Thyroid gland (tissue), 4 donors: ENCODE measurements around the gene DENND1C. TPM values are rescaled to one million over a fixed set of nuclear protein-coding genes. Genes with fewer than 3 reads are reported as not detected.

Experiments used
- DNase-seq, 2 donors: peaks; one replicate each; pipeline ENCODE4 v3.0.0-alpha.2; 2019
- H3K27ac ChIP-seq, 3 donors: fragments of 200-600 bp; sonication (generic); 1 replicate in 2 of 3; 2 replicates in 1 of 3; pipeline ENCODE4 v1.5.1; 2016 to 2019; ENCODE audit warnings: mild to moderate bottlenecking in 1 of 3, moderate library complexity in 1 of 3
- H3K27me3 ChIP-seq: fragments of 200-600 bp; sonication (generic); one replicate; pipeline ENCODE4 v1.5.1; 2019
- H3K36me3 ChIP-seq, 2 donors: fragments of 200-600 bp; sonication (generic); one replicate each; pipeline ENCODE4 v1.5.1; 2016 to 2019
- H3K4me1 ChIP-seq, 2 donors: fragments of 200-600 bp; sonication (generic); one replicate each; pipeline ENCODE4 v1.5.1; 2017 to 2019
- H3K4me3 ChIP-seq, 3 donors: fragments of 200-600 bp; sonication (generic); replicated peaks in 1 of 3; 1 replicate in 2 of 3; 2 replicates in 1 of 3; pipeline ENCODE4 v1.5.1; 2016; ENCODE audit warnings: mild to moderate bottlenecking in 1 of 3
- H3K9me3 ChIP-seq: fragments of 200-600 bp; sonication (generic); one replicate; pipeline ENCODE4 v1.5.1; 2017
- CTCF ChIP-seq, 6 experiments: fragments of 200-600 bp in 3 of 6; fragments of 450-650 bp in 3 of 6; sonication (generic) in 3 of 6; IDR thresholded peaks; one replicate each; pipeline ENCODE4 v1.5.1; 2016 to 2019; ENCODE audit warnings: antibody characterized with exemption in 6 of 6, mild to moderate bottlenecking in 2 of 6, inconsistent platforms in 1 of 6, moderate library complexity in 1 of 6
- POLR2A ChIP-seq, 2 donors: fragments of 450-650 bp; IDR thresholded peaks; one replicate each; pipeline ENCODE4 v1.6.1; 2017; ENCODE audit warnings: antibody characterized with exemption in 2 of 2, mild to moderate bottlenecking in 2 of 2, moderate library complexity in 1 of 2
- WGBS, 2 donors: methylation state at CpG; one replicate each; pipeline ENCODE4 v1.1.5; 2017; 5-methylcytosine and 5-hydroxymethylcytosine counted together
- intact Hi-C: fragments of 100-400 bp; cut with DNase I; formaldehyde crosslinking; loops from one replicate; pipeline ENCODE4 v1.15.1; 2023
- total RNA-seq, 4 donors: library from RNA; depleted of rRNA; stranded (reverse); fragments of >200 nt; gene quantifications; one replicate each; pipeline ENCODE4 v1.2.3, GENCODE V29; 2016

The DENND1C gene
- total RNA-seq, 4 donors from 2014 or later, result 1.3 to 2.1 (median 1.8) TPM; not detected in 1

- intact Hi-C loops, result no loop called here
- H3K27ac ChIP-seq, result no peak overlapping the region
- H3K27me3 ChIP-seq, result peaks cover 19% of the 10 kb centered on the region
- no peaks in the 10 kb centered on the region for H3K9me3 ChIP-seq
- 71 to 78% methylated on average over 17 of the region's 17 CpGs for WGBS, 2 donors
- H3K4me1 ChIP-seq, result peaks cover 7 to 10% of the 10 kb centered on the region in 2 donors
- no peak for DNase-seq
- no peak overlapping the region for H3K4me3 ChIP-seq
- H3K36me3 ChIP-seq, result no peaks in the 10 kb centered on the region
- TF ChIP-seq POLR2A (IDR thresholded peaks at IDR 0.05) (no peak), CTCF (IDR thresholded peaks at IDR 0.05) (no peak)
Measured at GRCh38 chr19:6499052-6499790, 17.6 kb upstream of the DENND1C start.

- intact Hi-C loops, result no loop called here
- TF ChIP-seq POLR2A (IDR thresholded peaks at IDR 0.05) (no peak), CTCF (IDR thresholded peaks at IDR 0.05) (no peak)
Measured at GRCh38 chr19:6498294-6499036, 16.9 kb upstream of the DENND1C start.

GRCh38 chr19:6495947-6496346 is 14.4 kb upstream of the DENND1C start:
- H3K4me3 ChIP-seq, result no peak overlapping the region
- no peak overlapping the region for H3K27ac ChIP-seq
- DNase-seq, result no peak
- no peaks in the 10 kb centered on the region for H3K9me3 ChIP-seq
- TF ChIP-seq CTCF (IDR thresholded peaks at IDR 0.05), result no peak
- no peak for TF ChIP-seq POLR2A (IDR thresholded peaks at IDR 0.05)
- 96% methylated on average over 16 to 17 of the region's 19 CpGs for WGBS, 2 donors
- H3K27me3 ChIP-seq, result peaks cover under 1% of the 10 kb centered on the region
- intact Hi-C loops, result no loop called here
- H3K4me1 ChIP-seq, result no peaks in the 10 kb centered on the region
- H3K36me3 ChIP-seq, result no peaks in the 10 kb centered on the region

More at GRCh38 chr19:6498294-6499036, 16.9 kb upstream of the DENND1C start:
- Histone ChIP-seq H3K27me3 (peaks cover 19% of the 10 kb centered on the region), H3K9me3 (no peaks in the 10 kb centered on the region), H3K4me3 (no peak overlapping the region), H3K36me3 (no peaks in the 10 kb centered on the region), H3K4me1 (peaks cover 7 to 10% of the 10 kb centered on the region in 2 donors), H3K27ac (no peak overlapping the region)
- DNase-seq, result no peak
- 75 to 89% methylated on average over 7 of the region's 7 CpGs for WGBS, 2 donors

- no peak for TF ChIP-seq CTCF (IDR thresholded peaks at IDR 0.05)
- TF ChIP-seq POLR2A (IDR thresholded peaks at IDR 0.05), result no peak
Measured at GRCh38 chr19:6494438-6495036, 12.9 kb upstream of the DENND1C start.

More at GRCh38 chr19:6494438-6495036, 12.9 kb upstream of the DENND1C start:
- Histone ChIP-seq H3K36me3 (no peaks in the 10 kb centered on the region), H3K27me3 (no peaks in the 10 kb centered on the region), H3K27ac (no peak overlapping the region), H3K9me3 (no peaks in the 10 kb centered on the region), H3K4me3 (no peak overlapping the region), H3K4me1 (no peaks in the 10 kb centered on the region)
- WGBS, 2 donors, result 81 to 87% methylated on average over 8 of the region's 8 CpGs
- no peak for DNase-seq
- intact Hi-C loops, result no loop called here
